HepG2 (cell line): ENCODE data around the gene CBLC. TPM values are rescaled to one million over a fixed set of nuclear protein-coding genes. Genes with fewer than 3 reads are reported as not detected.
A peak's percentile ranks its signal among the peaks of the same experiment; 100 is the strongest.

ENCODE experiments used
- AGO2 ChIP-seq: fragments of 200-400 bp; formaldehyde crosslinking; optimal IDR thresholded peaks from 2 replicates; pipeline ENCODE3; 2017; ENCODE audit warnings: mild to moderate bottlenecking, low read depth, low read length, moderate library complexity
- KDM4B ChIP-seq: sonication (generic); formaldehyde crosslinking; IDR thresholded peaks from 2 replicates; pipeline ENCODE4 v1.4.0; 2020; ENCODE audit warnings: missing genetic modification reagents
- NAIF1 ChIP-seq: sonication (generic); formaldehyde crosslinking; IDR thresholded peaks from 2 replicates; pipeline ENCODE4 v1.5.0; 2020; ENCODE audit warnings: mild to moderate bottlenecking, missing genetic modification reagents, borderline replicate concordance
- PHF20 ChIP-seq: sonication (generic); formaldehyde crosslinking; IDR thresholded peaks from 2 replicates; pipeline ENCODE4 v1.5.0; 2020; ENCODE audit warnings: mild to moderate bottlenecking, missing genetic modification reagents
- RBM22 ChIP-seq: fragments of 200-400 bp; formaldehyde crosslinking; optimal IDR thresholded peaks from 2 replicates; pipeline ENCODE3; 2017; ENCODE audit warnings: mild to moderate bottlenecking, low read length, moderate library complexity
- SNAPC2 ChIP-seq: sonication (generic); formaldehyde crosslinking; IDR thresholded peaks from 2 replicates; pipeline ENCODE4 v1.8.1; 2022; ENCODE audit warnings: mild to moderate bottlenecking, missing genetic modification reagents
- ZFP37 ChIP-seq: sonication (generic); formaldehyde crosslinking; IDR thresholded peaks from 2 replicates; pipeline ENCODE4 v1.4.0; 2020; ENCODE audit warnings: missing genetic modification reagents, borderline replicate concordance
- ZNF207 ChIP-seq: fragments of 450-650 bp; IDR thresholded peaks from 2 replicates; pipeline ENCODE4 v1.6.1; 2016; ENCODE audit warnings: antibody characterized with exemption, borderline replicate concordance
- ZNF567 ChIP-seq: sonication (generic); formaldehyde crosslinking; IDR thresholded peaks from 2 replicates; pipeline ENCODE4 v1.8.1; 2023; ENCODE audit warnings: mild to moderate bottlenecking, missing genetic modification reagents, borderline replicate concordance
- ZNF768 ChIP-seq: sonication (generic); formaldehyde crosslinking; IDR thresholded peaks from 2 replicates; pipeline ENCODE4 v1.4.0; 2020; ENCODE audit warnings: missing genetic modification reagents
- ZNF776 ChIP-seq: sonication (generic); formaldehyde crosslinking; IDR thresholded peaks from 2 replicates; pipeline ENCODE4 v1.4.0; 2020; ENCODE audit warnings: mild to moderate bottlenecking, missing genetic modification reagents
- ZSCAN22 ChIP-seq: sonication (generic); formaldehyde crosslinking; IDR thresholded peaks from 2 replicates; pipeline ENCODE4 v1.4.0; 2020; ENCODE audit warnings: mild to moderate bottlenecking, missing genetic modification reagents
- polyA plus RNA-seq, 8 experiments: library from polyadenylated mRNA; depleted of rRNA in 3 of 8; stranded (reverse) in 7 of 8; unstranded in 1 of 8; fragments of >200 nt; fragmentation: Illumina TruSeq in 4 of 8; extraction: Trizol in 4 of 8; gene quantifications; 2 replicates each; pipeline versions ENCODE4 v1.2.1 to v1.2.3, GENCODE V29; 2011 to 2016; ENCODE audit warnings: low read depth in 4 of 8, missing spikeins in 1 of 8, mixed read lengths in 1 of 8; ENCODE audit not compliant: insufficient read depth in 1 of 8
- total RNA-seq, 5 experiments: library from RNA; depleted of rRNA; stranded (reverse); fragments of >200 nt; fragmentation: Illumina TruSeq; extraction: Trizol; gene quantifications; 2 replicates each; pipeline ENCODE4 v1.2.3, GENCODE V29; 2016; ENCODE audit warnings: low read depth in 1 of 5
- TF ChIP-seq, protein P1 (sequence below): sonication (generic); formaldehyde crosslinking; IDR thresholded peaks from 2 replicates; pipeline ENCODE4 v1.5.1; 2020; ENCODE audit warnings: mild to moderate bottlenecking, missing genetic modification reagents, moderate library complexity
- TF ChIP-seq, protein P2 (sequence below): sonication (generic); formaldehyde crosslinking; conservative IDR thresholded peaks from 2 replicates; pipeline ENCODE4 v1.4.0; 2020; ENCODE audit warnings: missing genetic modification reagents
- TF ChIP-seq, protein P3 (sequence below): sonication (generic); IDR thresholded peaks from 2 replicates; pipeline ENCODE4 v1.6.1; 2016; ENCODE audit warnings: low read depth, borderline replicate concordance
- TF ChIP-seq, protein P4 (sequence below): IDR thresholded peaks from 2 replicates; pipeline ENCODE4 v1.6.1; 2016; ENCODE audit warnings: mild to moderate bottlenecking
- TF ChIP-seq, protein P5 (sequence below): sonication (generic); formaldehyde crosslinking; IDR thresholded peaks from 2 replicates; pipeline ENCODE4 v1.8.1; 2022; ENCODE audit warnings: low read depth, mild to moderate bottlenecking, missing genetic modification reagents

The CBLC gene
- total and polyA plus RNA-seq, 2 of the 13 experiments (the other 11 are each of a cell fraction or from before 2014, with no cell fraction given) = 1.8 to 2.6 TPM

DNA sequence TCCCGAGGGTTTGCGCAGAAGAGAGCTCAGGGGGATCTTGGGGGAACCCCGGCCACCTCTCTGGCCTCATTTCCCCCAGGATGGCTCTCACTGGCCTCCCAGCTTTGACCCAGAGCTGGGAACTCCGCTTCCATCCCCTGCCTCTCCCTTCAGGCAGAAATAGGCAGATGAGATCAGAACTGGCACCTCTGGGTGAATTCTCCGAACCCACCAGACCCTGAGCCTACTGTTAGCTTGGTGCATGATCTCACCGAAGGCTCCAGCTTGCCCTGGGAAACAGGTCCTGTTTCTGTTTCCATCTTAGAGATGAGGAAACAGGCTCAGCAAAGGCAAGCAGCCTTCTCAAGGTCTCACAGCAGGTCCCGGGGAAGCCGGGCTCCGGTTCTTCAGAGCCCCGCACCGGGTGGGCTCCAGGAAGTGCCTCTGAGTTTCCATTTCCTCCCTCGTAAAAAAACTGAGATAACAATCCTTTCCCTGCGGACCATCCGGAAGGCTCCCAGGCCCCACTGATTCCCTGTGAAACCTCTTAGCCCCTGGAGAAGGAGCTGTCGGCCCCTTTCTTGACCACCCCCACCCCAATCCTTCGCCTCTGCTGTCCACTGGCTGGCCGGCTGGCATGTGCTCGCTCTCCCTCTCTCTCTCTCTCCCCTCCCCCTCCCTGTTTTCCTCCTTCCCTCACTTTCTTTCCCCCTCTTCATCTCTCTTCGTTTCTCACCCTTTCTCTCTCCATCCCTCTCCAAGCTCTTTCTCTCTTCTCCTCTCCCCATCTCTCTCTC is 70.5 kb downstream of the CBLC start (continued):
- TF ChIP-seq, protein P1, sequence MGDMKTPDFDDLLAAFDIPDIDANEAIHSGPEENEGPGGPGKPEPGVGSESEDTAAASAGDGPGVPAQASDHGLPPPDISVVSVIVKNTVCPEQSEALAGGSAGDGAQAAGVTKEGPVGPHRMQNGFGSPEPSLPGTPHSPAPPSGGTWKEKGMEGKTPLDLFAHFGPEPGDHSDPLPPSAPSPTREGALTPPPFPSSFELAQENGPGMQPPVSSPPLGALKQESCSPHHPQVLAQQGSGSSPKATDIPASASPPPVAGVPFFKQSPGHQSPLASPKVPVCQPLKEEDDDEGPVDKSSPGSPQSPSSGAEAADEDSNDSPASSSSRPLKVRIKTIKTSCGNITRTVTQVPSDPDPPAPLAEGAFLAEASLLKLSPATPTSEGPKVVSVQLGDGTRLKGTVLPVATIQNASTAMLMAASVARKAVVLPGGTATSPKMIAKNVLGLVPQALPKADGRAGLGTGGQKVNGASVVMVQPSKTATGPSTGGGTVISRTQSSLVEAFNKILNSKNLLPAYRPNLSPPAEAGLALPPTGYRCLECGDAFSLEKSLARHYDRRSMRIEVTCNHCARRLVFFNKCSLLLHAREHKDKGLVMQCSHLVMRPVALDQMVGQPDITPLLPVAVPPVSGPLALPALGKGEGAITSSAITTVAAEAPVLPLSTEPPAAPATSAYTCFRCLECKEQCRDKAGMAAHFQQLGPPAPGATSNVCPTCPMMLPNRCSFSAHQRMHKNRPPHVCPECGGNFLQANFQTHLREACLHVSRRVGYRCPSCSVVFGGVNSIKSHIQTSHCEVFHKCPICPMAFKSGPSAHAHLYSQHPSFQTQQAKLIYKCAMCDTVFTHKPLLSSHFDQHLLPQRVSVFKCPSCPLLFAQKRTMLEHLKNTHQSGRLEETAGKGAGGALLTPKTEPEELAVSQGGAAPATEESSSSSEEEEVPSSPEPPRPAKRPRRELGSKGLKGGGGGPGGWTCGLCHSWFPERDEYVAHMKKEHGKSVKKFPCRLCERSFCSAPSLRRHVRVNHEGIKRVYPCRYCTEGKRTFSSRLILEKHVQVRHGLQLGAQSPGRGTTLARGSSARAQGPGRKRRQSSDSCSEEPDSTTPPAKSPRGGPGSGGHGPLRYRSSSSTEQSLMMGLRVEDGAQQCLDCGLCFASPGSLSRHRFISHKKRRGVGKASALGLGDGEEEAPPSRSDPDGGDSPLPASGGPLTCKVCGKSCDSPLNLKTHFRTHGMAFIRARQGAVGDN (CRISPR knock-in tag) = peak; percentile 35; the same call in 1 of the 2 replicates
- no peak for TF ChIP-seq KDM4B (CRISPR knock-in tag)
- TF ChIP-seq ZNF567 = no peak
- TF ChIP-seq SNAPC2 (CRISPR knock-in tag) = no peak
- TF ChIP-seq, protein P2, sequence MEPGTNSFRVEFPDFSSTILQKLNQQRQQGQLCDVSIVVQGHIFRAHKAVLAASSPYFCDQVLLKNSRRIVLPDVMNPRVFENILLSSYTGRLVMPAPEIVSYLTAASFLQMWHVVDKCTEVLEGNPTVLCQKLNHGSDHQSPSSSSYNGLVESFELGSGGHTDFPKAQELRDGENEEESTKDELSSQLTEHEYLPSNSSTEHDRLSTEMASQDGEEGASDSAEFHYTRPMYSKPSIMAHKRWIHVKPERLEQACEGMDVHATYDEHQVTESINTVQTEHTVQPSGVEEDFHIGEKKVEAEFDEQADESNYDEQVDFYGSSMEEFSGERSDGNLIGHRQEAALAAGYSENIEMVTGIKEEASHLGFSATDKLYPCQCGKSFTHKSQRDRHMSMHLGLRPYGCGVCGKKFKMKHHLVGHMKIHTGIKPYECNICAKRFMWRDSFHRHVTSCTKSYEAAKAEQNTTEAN (CRISPR knock-in tag) = no peak
- no peak for TF ChIP-seq ZNF776 (CRISPR knock-in tag)
- TF ChIP-seq, protein P3, sequence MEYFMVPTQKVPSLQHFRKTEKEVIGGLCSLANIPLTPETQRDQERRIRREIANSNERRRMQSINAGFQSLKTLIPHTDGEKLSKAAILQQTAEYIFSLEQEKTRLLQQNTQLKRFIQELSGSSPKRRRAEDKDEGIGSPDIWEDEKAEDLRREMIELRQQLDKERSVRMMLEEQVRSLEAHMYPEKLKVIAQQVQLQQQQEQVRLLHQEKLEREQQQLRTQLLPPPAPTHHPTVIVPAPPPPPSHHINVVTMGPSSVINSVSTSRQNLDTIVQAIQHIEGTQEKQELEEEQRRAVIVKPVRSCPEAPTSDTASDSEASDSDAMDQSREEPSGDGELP = 0 out of 2 replicates have a peak, but pooled peaks have one; percentile 0
- TF ChIP-seq ZNF207 = no peak
- no peak for TF ChIP-seq ZSCAN22 (CRISPR knock-in tag)
- no peak for TF ChIP-seq PHF20
- TF ChIP-seq AGO2 = no peak
- no peak for TF ChIP-seq NAIF1 (CRISPR knock-in tag)
- TF ChIP-seq, protein P4, sequence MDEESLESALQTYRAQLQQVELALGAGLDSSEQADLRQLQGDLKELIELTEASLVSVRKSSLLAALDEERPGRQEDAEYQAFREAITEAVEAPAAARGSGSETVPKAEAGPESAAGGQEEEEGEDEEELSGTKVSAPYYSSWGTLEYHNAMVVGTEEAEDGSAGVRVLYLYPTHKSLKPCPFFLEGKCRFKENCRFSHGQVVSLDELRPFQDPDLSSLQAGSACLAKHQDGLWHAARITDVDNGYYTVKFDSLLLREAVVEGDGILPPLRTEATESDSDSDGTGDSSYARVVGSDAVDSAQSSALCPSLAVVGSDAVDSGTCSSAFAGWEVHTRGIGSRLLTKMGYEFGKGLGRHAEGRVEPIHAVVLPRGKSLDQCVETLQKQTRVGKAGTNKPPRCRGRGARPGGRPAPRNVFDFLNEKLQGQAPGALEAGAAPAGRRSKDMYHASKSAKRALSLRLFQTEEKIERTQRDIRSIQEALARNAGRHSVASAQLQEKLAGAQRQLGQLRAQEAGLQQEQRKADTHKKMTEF (CRISPR knock-in tag) = 0 out of 2 replicates have a peak, but pooled peaks have one; percentile 3
- TF ChIP-seq, protein P5, sequence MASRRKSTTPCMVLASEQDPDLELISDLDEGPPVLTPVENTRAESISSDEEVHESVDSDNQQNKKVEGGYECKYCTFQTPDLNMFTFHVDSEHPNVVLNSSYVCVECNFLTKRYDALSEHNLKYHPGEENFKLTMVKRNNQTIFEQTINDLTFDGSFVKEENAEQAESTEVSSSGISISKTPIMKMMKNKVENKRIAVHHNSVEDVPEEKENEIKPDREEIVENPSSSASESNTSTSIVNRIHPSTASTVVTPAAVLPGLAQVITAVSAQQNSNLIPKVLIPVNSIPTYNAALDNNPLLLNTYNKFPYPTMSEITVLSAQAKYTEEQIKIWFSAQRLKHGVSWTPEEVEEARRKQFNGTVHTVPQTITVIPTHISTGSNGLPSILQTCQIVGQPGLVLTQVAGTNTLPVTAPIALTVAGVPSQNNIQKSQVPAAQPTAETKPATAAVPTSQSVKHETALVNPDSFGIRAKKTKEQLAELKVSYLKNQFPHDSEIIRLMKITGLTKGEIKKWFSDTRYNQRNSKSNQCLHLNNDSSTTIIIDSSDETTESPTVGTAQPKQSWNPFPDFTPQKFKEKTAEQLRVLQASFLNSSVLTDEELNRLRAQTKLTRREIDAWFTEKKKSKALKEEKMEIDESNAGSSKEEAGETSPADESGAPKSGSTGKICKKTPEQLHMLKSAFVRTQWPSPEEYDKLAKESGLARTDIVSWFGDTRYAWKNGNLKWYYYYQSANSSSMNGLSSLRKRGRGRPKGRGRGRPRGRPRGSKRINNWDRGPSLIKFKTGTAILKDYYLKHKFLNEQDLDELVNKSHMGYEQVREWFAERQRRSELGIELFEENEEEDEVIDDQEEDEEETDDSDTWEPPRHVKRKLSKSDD (CRISPR knock-in tag) = no peak
- TF ChIP-seq RBM22 = no peak
- TF ChIP-seq ZFP37 (CRISPR knock-in tag) = no peak
- peak; percentile 78 for TF ChIP-seq ZNF768 (CRISPR knock-in tag)
